Naive thymus-derived CD4-positive, alpha-beta T cell (primary cell): ENCODE data around the gene KIRREL1. TPM values are rescaled to one million over a fixed set of nuclear protein-coding genes. Genes with fewer than 3 reads are reported as not detected.

Source experiments
- ATAC-seq: fragments of 150-1000 bp; cut with Tn5 transposase; 2 replicates; pipeline ENCODE4 v1.10.0; 2021; ENCODE audit warnings: mild to moderate bottlenecking, moderate library complexity
- CTCF ChIA-PET: fragments of 350-600 bp; sonication (Branson Sonifier 250); formaldehyde crosslinking; loops from one replicate; lab custom pipeline; 2021; ENCODE audit warnings: antibody characterized with exemption; lab: Charles Lee
- POLR2A ChIA-PET: fragments of 350-600 bp; sonication (Branson Sonifier 250); formaldehyde crosslinking; loops from one replicate; lab custom pipeline; 2021; ENCODE audit warnings: antibody characterized with exemption, inconsistent platforms; lab: Charles Lee
- DNase-seq, 9 donors: peaks; one replicate each; pipeline versions ENCODE4 v3.0.0 to v3.0.0-alpha.2; 2020 to 2022; ENCODE audit warnings: mixed read lengths in 1 of 9
- H3K27ac ChIP-seq: one replicate; pipeline ENCODE4 v1.7.0; 2013; ENCODE audit warnings: mild to moderate bottlenecking, low read depth, low read length, moderate library complexity
- H3K27me3 ChIP-seq, 2 donors: one replicate each; pipeline ENCODE4 v1.7.0; 2013; ENCODE audit warnings: low read length in 2 of 2, mild to moderate bottlenecking in 2 of 2, moderate library complexity in 2 of 2; ENCODE audit not compliant: control insufficient read depth in 2 of 2, insufficient read depth in 2 of 2
- H3K36me3 ChIP-seq, 3 experiments: 1 replicate in 2 of 3; 2 replicates in 1 of 3; pipeline ENCODE4 v1.7.0; 2013; ENCODE audit warnings: low read length in 3 of 3, mild to moderate bottlenecking in 3 of 3, moderate library complexity in 1 of 3; ENCODE audit not compliant: insufficient read depth in 3 of 3, control insufficient read depth in 2 of 3
- H3K4me1 ChIP-seq, 2 donors: one replicate each; pipeline ENCODE4 v1.7.0; 2013; ENCODE audit warnings: low read length in 2 of 2, mild to moderate bottlenecking in 2 of 2, moderate library complexity in 1 of 2; ENCODE audit not compliant: control insufficient read depth in 2 of 2, insufficient read depth in 2 of 2
- H3K4me3 ChIP-seq: 2 replicates; pipeline ENCODE4 v1.7.0; 2013; ENCODE audit warnings: mild to moderate bottlenecking, low read length
- H3K9me3 ChIP-seq, 3 experiments: 1 replicate in 2 of 3; 2 replicates in 1 of 3; pipeline ENCODE4 v1.7.0; 2013; ENCODE audit warnings: low read length in 3 of 3; ENCODE audit not compliant: control insufficient read depth in 2 of 3
- H3K27ac Mint-ChIP-seq, 9 donors: one replicate each; pipeline ENCODE4 v1.8.0; 2020 to 2022; ENCODE audit warnings: mixed read lengths in 9 of 9, mild to moderate bottlenecking in 8 of 9, moderate library complexity in 5 of 9, inconsistent platforms in 2 of 9
- H3K27me3 Mint-ChIP-seq, 5 donors: one replicate each; pipeline ENCODE4 v1.8.0; 2021 to 2022; ENCODE audit warnings: mixed read lengths in 5 of 5, mild to moderate bottlenecking in 1 of 5
- H3K36me3 Mint-ChIP-seq, 5 donors: one replicate each; pipeline ENCODE4 v1.8.0; 2020 to 2022; ENCODE audit warnings: mixed read lengths in 5 of 5, mild to moderate bottlenecking in 3 of 5, inconsistent platforms in 1 of 5
- H3K4me1 Mint-ChIP-seq, 7 donors: one replicate each; pipeline ENCODE4 v1.8.0; 2020 to 2022; ENCODE audit warnings: mixed read lengths in 7 of 7, mild to moderate bottlenecking in 3 of 7, inconsistent platforms in 1 of 7
- H3K4me3 Mint-ChIP-seq, 10 donors: one replicate each; pipeline ENCODE4 v1.8.0; 2020 to 2022; ENCODE audit warnings: mild to moderate bottlenecking in 10 of 10, mixed read lengths in 10 of 10, moderate library complexity in 6 of 10, inconsistent platforms in 2 of 10
- H3K9me3 Mint-ChIP-seq, 11 donors: one replicate each; pipeline ENCODE4 v1.8.0; 2020 to 2022; ENCODE audit warnings: mixed read lengths in 11 of 11, mild to moderate bottlenecking in 4 of 11, inconsistent platforms in 1 of 11, moderate library complexity in 1 of 11
- intact Hi-C, 2 donors: fragments of 100-400 bp; cut with micrococcal nuclease; formaldehyde crosslinking; loops; one replicate each; pipeline ENCODE4 v1.15.1; 2023
- polyA plus RNA-seq, 2 donors: library from polyadenylated mRNA; unstranded; fragments of 300-500 nt; fragmentation: Illumina TruSeq; gene quantifications; one replicate each; pipeline ENCODE4 v1.2.3, GENCODE V29; 2021
- total RNA-seq, 6 experiments: library from RNA in 5 of 6; stranded (reverse) in 5 of 6; gene quantifications; 1 replicate in 5 of 6; 2 replicates in 1 of 6; pipeline ENCODE4 v1.2.3 and lab custom pipeline; 2021 to 2026

Gene KIRREL1
- total and polyA plus RNA-seq, 7 experiments from 2014 or later = not detected

GRCh38 chr1:158037008-158037865, 43.8 kb downstream of the KIRREL1 start:
- Mint-ChIP-seq H3K4me1 (peaks cover 0 to 3% (median 0%) of the 10 kb centered on the region in 7 donors), H3K36me3 (no peaks in the 10 kb centered on the region), H3K27me3 (peaks cover 0 to 33% (median 15%) of the 10 kb centered on the region in 5 donors), H3K27ac (no peak overlapping the region), H3K4me3 (no peak overlapping the region), H3K9me3 (peaks cover 0 to 2% (median 0%) of the 10 kb centered on the region in 11 donors)
- DNase-seq (no peak), ATAC-seq (no peak)
- H3K4me3 ChIP-seq = no peak overlapping the region
- no peaks in the 10 kb centered on the region for H3K4me1 ChIP-seq
- H3K9me3 ChIP-seq = no peaks in the 10 kb centered on the region
- ChIA-PET CTCF (no interaction called here), POLR2A (no interaction called here)
- H3K27ac ChIP-seq = no peak overlapping the region
- H3K36me3 ChIP-seq = no peaks in the 10 kb centered on the region
- H3K27me3 ChIP-seq = no peaks in the 10 kb centered on the region
- intact Hi-C loops = no loop called here

- Histone ChIP-seq H3K27ac (no peak overlapping the region), H3K9me3 (no peaks in the 10 kb centered on the region), H3K4me3 (no peak overlapping the region), H3K36me3 (no peaks in the 10 kb centered on the region), H3K4me1 (no peaks in the 10 kb centered on the region), H3K27me3 (no peaks in the 10 kb centered on the region)
- Mint-ChIP-seq H3K27ac (no peak overlapping the region), H3K36me3 (no peaks in the 10 kb centered on the region), H3K4me3 (no peak overlapping the region), H3K4me1 (peaks cover 0 to 3% (median 0%) of the 10 kb centered on the region in 7 donors), H3K9me3 (peaks cover 0 to 2% (median 0%) of the 10 kb centered on the region in 11 donors), H3K27me3 (peaks cover 0 to 29% (median 15%) of the 10 kb centered on the region in 5 donors)
- ChIA-PET POLR2A (no interaction called here), CTCF (no interaction called here)
- DNase-seq = no peak
- ATAC-seq = no peak
- intact Hi-C loops = no loop called here
Observed at GRCh38 chr1:158037866-158038359, 44.5 kb downstream of the KIRREL1 start.

- intact Hi-C loops = no loop called here
- Mint-ChIP-seq H3K9me3 (peaks cover 0 to 2% (median 0%) of the 10 kb centered on the region in 11 donors), H3K27me3 (peaks cover 0 to 26% (median 15%) of the 10 kb centered on the region in 5 donors), H3K36me3 (no peaks in the 10 kb centered on the region), H3K4me1 (peaks cover 0 to 3% (median 0%) of the 10 kb centered on the region in 7 donors), H3K27ac (no peak overlapping the region), H3K4me3 (no peak overlapping the region)
- DNase-seq (no peak), ATAC-seq (no peak)
- H3K4me1 ChIP-seq = no peaks in the 10 kb centered on the region
- ChIA-PET CTCF (no interaction called here), POLR2A (no interaction called here)
- no peak overlapping the region for H3K27ac ChIP-seq
- H3K4me3 ChIP-seq = no peak overlapping the region
- H3K27me3 ChIP-seq = no peaks in the 10 kb centered on the region
- H3K9me3 ChIP-seq = no peaks in the 10 kb centered on the region
- H3K36me3 ChIP-seq = no peaks in the 10 kb centered on the region
Observed at GRCh38 chr1:158038793-158039192, 45.3 kb downstream of the KIRREL1 start.

GRCh38 chr1:158039380-158039779, 45.9 kb downstream of the KIRREL1 start:
- Mint-ChIP-seq H3K36me3 (no peaks in the 10 kb centered on the region), H3K27ac (no peak overlapping the region), H3K4me1 (peaks cover 0 to 3% (median 0%) of the 10 kb centered on the region in 7 donors), H3K9me3 (peaks cover 0 to 2% (median 0%) of the 10 kb centered on the region in 11 donors), H3K4me3 (no peak overlapping the region), H3K27me3 (peaks cover 0 to 26% (median 15%) of the 10 kb centered on the region in 5 donors)
- H3K4me3 ChIP-seq = no peak overlapping the region
- POLR2A ChIA-PET = no interaction called here
- CTCF ChIA-PET = no interaction called here
- no peaks in the 10 kb centered on the region for H3K4me1 ChIP-seq
- H3K27ac ChIP-seq = no peak overlapping the region
- intact Hi-C loops = no loop called here
- H3K27me3 ChIP-seq = no peaks in the 10 kb centered on the region
- H3K9me3 ChIP-seq = no peaks in the 10 kb centered on the region
- H3K36me3 ChIP-seq = no peaks in the 10 kb centered on the region
- ATAC-seq (no peak), DNase-seq (no peak)

GRCh38 chr1:158040323-158040722, 46.9 kb downstream of the KIRREL1 start:
- H3K9me3 Mint-ChIP-seq = peaks cover 0 to 2% (median 0%) of the 10 kb centered on the region in 11 donors
- no peak overlapping the region for H3K4me3 ChIP-seq

GRCh38 chr1:158043232-158043631, 49.8 kb downstream of the KIRREL1 start:
- Mint-ChIP-seq H3K4me3 (no peak overlapping the region), H3K9me3 (peaks cover 0 to 2% (median 0%) of the 10 kb centered on the region in 11 donors), H3K36me3 (no peaks in the 10 kb centered on the region), H3K4me1 (no peaks in the 10 kb centered on the region), H3K27me3 (peaks cover 4 to 28% (median 22%) of the 10 kb centered on the region in 5 donors), H3K27ac (no peak overlapping the region)
- no peak for ATAC-seq
- CTCF ChIA-PET = no interaction called here
- H3K27ac ChIP-seq = no peak overlapping the region
- H3K27me3 ChIP-seq = no peaks in the 10 kb centered on the region
- no peak for DNase-seq
- no peaks in the 10 kb centered on the region for H3K4me1 ChIP-seq
- H3K4me3 ChIP-seq = no peak overlapping the region
- POLR2A ChIA-PET = no interaction called here
- no peaks in the 10 kb centered on the region for H3K36me3 ChIP-seq
- intact Hi-C loops = no loop called here
- H3K9me3 ChIP-seq = no peaks in the 10 kb centered on the region

More at GRCh38 chr1:158040323-158040722, 46.9 kb downstream of the KIRREL1 start:
- POLR2A ChIA-PET = no interaction called here
- no peak for DNase-seq
- H3K4me1 ChIP-seq = no peaks in the 10 kb centered on the region
- ATAC-seq = no peak
- H3K27me3 ChIP-seq = no peaks in the 10 kb centered on the region
- CTCF ChIA-PET = no interaction called here
- H3K27me3 Mint-ChIP-seq = peaks cover 0 to 29% (median 15%) of the 10 kb centered on the region in 5 donors
- H3K4me3 Mint-ChIP-seq = no peak overlapping the region
- peaks cover 0 to 3% (median 0%) of the 10 kb centered on the region in 7 donors for H3K4me1 Mint-ChIP-seq
- no peaks in the 10 kb centered on the region for H3K36me3 Mint-ChIP-seq
- no peaks in the 10 kb centered on the region for H3K36me3 ChIP-seq
- H3K9me3 ChIP-seq = no peaks in the 10 kb centered on the region
- H3K27ac ChIP-seq = no peak overlapping the region
- intact Hi-C loops = no loop called here
- H3K27ac Mint-ChIP-seq = no peak overlapping the region
